ENCODE results near the gene TPSB2.

TPSB2 gene

DNA sequence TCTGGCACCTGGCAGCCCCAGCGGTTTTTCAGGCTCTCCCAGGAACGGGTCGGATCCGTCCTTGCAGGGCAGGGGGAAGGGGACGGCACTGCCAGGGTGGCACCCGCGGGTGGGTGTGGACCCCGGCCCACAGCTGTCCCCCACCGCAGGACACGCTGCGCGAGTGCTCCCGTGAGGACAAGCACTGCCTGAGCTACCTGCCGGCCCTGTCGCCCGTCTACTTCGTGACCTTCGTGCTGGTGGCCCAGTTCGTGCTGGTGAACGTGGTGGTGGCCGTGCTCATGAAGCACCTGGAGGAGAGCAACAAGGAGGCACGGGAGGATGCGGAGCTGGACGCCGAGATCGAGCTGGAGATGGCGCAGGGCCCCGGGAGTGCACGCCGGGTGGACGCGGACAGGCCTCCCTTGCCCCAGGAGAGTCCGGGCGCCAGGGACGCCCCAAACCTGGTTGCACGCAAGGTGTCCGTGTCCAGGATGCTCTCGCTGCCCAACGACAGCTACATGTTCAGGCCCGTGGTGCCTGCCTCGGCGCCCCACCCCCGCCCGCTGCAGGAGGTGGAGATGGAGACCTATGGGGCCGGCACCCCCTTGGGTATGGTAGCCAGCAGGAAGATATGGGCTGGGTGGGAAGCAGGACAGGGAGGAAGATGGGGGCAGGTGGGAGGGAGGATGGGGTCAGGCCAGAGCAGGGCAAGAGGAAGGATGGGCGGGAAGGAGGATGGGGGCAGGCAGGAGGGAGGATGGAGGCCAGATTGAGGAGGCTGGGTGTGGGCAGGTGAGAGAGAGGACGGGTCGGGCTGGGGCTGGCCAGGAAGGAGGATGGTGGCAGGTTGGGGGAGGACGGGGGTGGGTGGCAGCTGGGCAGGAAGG, 11.7 kb downstream of the TPSB2 start:
- no peak for DNase-seq

DNA sequence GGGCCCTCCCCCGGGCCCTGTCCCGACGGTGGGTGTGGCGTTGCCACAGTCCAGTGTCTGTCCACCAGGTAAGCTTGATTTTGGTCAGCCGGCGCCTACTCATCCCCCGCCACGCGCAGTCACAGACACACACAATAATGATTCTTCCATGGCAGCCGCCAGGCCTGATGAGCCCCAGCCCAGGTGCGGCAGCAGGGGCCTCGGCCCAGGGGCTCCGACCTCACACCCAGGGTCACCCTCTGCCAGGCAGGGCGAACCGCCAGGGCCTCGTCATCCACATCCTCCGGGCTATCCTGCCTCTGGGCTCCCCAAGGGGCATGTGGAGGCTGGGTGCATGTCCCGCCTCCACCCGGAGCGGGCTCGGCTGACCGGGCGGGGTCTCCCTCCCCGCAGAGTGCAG, 12.5 kb downstream of the TPSB2 start:
- DNase-seq = no peak

DNA sequence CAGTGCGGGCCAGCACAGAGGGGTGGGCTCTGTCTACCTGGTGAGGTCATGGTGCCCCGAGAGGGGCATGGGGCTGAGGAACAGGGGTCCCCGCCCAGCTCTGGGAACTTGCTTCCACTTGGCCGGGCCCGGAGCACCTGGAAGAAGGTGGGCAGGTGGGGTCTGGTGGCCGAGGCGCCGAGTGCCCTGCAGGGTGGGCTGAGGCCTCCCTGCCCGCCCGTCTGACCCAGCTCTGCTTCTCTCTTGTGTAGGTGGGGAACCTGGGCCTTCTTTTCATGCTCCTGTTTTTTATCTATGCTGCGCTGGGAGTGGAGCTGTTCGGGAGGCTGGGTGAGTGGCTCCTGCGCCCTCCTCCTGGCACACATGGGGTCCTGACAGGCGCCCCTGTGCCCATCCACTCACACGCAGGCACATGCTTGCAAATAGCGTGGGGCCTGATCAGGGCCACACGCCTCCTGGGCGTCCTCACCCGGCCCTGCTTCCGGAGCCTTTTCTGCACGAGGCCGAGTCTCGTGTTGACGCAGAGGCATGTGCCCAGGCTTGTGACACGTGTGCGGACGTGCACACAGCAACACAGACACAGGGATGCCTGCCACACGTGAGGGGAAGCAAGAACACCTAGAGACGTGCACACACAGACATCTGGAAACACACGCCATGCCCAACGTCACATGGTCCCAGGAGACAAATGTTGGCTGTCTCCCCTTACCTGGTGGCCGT, 13.1 kb downstream of the TPSB2 start:
- DNase-seq = no peak

DNA sequence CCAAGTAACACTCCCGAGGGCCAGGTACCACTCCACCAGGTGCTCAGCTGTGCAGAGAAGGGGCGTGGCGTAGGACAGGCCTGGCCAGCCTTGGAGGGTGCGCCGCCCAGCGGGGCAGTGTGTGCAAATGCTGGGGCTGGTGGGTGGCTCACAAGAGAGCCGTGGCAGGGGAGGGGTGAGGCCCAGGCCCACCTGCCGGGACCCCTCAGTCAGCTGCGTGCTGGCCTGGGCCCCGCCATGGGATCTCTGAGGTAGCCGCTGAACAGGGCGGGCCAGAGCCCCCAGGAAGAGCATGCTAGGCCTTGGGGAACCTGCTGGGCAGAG, 13.7 kb downstream of the TPSB2 start:
- DNase-seq = no peak

DNA sequence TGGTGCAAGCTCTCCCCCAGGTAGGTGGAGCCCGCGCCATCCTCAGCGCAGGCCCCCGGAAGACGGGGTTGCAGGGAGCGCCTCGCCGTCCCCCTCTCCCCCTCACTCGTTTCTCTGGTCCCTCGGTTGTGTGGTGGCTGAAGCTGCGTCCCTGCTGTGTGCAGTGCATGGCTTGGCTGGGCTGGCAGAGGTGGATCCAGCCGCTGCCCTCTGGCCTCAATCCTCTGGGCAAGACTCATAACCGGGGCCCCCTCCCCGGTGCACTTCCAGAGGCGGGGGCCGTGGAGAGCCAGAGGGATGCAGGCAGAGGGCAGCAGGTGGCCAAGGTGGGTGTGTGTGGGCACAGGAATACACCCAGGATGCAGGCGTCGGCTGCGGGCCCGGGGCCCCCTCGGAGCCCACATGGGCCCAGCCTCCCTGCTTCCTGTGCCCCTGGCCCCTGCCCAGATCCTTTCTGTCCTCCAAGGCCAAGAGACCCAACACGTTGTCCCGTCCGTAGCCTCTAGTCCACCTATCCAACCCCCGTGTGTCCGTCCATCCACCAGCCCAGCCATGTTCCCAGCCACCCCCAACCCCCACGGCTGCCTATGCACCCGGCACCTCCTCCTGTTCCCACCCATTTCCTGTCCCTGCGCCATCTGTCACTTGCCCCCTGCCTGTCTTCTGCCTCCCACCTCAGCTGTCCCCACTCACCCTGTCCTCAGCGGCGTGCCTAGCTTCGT, 14.2 kb downstream of the TPSB2 start:
- no peak for DNase-seq

DNA sequence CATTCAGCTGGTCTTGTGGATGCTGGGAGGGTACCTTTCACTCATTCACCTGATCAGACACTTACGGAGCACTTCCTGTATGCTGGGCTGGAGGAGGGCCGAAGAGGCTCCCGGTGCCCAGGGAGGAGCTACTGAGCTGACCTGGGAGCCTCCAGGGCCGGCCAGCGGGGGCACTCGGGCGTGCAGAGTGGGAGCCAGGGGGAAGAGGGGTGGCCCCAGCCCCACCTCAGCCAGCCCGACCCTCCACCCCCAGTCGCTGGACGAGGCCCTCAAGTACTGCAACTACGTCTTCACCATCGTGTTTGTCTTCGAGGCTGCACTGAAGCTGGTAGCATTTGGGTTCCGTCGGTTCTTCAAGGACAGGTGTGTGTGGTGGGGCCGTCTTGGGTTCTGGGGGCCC, 15.3 kb downstream of the TPSB2 start:
- no peak for DNase-seq

DNA sequence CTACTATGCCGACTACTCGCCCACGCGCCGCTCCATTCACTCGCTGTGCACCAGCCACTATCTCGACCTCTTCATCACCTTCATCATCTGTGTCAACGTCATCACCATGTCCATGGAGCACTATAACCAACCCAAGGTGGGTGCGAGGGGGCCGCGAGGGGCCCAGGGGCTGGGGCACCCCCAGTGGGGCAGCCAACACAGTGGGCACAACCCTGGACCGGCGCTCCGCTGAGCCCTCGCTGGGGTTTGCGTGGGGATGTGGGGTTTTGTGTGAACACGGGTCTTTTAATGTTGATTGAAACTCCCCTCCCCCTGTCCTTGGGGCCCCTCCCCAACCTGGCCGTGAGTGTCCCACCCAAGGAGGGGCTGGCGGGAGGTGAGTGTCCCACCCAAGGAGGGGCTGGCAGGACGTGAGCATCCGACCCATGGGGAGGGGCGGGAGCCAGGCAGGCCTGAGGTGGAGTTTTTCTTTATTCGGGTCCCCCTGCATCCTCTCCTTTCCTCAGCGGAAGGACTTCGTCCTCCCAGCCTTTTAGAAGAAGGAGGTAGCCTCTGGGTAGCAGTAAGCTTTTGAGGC, 16.1 kb downstream of the TPSB2 start:
- no peak for DNase-seq

DNA sequence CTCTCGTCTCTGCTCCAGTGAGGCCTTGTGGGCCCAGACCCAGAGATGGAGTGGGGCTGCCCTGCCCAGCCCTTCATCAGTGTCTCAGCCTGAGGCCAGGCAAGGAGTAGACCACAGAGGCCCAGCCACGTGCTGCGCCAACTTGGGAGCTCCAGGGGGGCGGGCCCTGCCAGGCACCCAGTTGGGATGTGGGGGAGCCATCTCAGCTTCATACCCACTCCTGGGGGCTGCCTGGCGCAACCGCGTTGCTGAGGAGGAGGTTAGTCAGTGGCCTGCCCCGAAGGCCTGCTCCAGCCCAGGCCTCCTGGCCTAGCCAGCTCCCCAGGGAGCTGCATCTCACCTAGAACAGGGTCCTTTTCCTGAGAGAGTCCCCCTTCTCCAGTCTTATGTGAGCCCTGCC, 16.8 kb downstream of the TPSB2 start:
- DNase-seq = no peak

DNA sequence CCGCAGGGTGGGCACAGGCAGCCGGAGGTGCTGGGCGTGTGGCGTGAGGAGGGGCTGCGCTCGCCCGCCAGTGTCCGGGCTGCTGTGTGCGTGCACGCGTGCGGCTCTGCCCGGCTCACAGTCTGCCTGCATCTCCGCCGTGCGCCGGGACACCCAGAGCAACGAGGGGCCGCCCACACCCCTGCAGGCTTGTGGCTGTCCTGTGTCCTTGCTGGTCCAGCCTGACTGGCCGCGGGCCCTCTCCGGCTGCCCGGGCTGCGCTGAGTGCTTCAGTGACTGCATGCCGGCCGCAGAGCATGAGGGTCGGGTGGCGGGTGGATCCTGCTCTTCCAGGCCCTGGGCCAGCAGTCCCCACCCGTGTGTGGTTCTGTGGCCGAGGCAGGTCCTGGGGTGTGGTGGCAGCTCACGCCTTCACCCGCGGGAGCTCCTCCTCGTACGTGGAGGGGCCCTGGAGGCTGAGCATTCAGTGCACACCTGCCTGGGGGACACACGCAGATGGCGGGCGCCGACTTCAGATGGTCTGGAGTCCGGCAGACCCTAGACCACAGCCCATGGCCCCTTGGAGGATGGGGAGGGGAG, 17.3 kb downstream of the TPSB2 start:
- DNase-seq = no peak

DNA sequence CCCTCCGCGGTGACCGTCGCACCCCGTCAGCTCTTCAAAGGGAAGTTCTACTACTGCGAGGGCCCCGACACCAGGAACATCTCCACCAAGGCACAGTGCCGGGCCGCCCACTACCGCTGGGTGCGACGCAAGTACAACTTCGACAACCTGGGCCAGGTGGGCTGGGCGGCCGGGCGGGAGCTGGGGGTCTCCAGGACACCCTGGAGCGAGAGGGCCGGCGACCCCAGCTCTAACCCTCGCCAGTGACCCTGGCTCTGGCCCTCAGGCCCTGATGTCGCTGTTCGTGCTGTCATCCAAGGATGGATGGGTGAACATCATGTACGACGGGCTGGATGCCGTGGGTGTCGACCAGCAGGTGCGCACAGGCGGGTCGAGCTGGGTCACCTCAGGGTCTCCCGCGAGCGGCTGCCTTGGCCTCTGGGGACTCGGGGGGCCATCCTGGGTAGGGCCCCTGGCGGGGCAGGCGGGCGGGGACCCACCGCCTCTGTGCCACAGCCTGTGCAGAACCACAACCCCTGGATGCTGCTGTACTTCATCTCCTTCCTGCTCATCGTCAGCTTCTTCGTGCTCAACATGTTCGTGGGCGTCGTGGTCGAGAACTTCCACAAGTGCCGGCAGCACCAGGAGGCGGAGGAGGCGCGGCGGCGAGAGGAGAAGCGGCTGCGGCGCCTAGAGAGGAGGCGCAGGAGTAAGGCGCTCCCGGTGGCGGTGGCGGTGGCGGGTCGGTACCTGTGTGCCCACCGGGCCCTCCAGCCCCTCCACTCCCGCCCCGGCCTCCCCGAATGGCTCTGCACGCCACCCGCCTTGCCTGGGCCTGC, 18.3 kb downstream of the TPSB2 start:
- DNase-seq = no peak

DNA sequence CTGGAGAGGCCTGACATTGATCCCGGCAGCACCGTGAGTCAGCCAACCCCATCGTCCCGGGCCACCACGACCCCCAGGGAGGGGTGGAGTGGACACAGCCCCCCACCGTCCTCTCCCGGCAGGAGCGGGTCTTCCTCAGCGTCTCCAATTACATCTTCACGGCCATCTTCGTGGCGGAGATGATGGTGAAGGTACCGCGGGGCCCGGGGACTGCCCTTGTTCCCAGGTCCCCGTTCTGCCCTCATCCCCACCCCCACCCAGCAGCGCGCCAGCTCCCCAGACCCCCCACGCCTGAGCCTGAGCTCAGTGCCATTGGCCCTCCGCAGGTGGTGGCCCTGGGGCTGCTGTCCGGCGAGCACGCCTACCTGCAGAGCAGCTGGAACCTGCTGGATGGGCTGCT, 19.5 kb downstream of the TPSB2 start:
- DNase-seq = no peak

DNA sequence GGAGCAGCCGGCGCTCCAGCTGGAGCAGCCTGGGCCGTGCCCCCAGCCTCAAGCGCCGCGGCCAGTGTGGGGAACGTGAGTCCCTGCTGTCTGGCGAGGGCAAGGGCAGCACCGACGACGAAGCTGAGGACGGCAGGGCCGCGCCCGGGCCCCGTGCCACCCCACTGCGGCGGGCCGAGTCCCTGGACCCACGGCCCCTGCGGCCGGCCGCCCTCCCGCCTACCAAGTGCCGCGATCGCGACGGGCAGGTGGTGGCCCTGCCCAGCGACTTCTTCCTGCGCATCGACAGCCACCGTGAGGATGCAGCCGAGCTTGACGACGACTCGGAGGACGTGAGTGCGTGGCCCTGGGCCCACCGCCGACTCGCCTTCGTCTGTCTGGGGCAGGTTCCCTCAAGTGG, 20.9 kb downstream of the TPSB2 start:
- no peak for DNase-seq

DNA sequence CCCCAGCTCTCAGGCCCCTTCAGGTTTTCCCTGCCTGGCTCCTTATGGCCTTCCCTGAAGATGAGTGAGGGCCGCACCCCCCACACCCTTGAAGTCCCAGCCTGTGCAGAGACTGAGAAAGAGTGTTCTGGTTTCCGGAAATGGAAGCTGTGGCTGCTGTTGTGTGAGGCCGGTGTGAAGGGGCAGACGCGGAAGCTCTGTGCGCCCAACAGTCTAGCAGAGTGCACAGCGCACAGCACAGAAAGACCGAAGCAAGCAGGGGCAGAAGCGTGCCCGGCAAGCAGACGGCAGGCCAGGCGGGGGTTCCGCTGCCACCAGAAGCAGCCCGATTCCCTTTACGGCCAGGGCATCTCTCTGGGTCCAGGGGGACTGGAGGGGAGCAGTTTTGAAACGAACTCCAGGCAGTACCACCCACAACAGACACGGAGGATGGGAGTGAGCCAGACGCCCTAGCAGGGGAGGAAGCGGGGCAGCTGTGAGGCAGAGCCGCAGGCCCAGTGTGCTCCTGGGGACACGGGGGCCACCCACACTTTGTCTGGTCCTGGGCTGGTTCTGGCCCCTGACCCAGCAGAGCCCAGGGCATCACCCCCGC, 21.6 kb downstream of the TPSB2 start:
- no peak for DNase-seq

DNA sequence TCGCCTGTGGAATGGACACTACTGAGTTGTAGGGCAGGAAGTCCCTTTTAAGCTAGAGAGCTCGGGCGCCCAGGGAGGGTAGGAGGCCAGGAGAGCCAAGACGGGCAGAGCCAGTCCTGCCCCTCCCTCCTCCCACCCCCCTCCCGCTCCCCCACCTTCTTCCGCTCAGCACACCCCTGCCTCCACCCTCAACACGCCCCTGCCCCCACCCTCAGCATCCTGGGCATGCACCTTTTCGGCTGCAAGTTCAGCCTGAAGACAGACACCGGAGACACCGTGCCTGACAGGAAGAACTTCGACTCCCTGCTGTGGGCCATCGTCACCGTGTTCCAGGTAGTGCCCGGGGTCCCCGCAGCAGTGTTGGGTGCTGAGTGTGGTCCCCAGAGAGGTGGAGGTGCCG, 23.2 kb downstream of the TPSB2 start:
- no peak for DNase-seq

DNA sequence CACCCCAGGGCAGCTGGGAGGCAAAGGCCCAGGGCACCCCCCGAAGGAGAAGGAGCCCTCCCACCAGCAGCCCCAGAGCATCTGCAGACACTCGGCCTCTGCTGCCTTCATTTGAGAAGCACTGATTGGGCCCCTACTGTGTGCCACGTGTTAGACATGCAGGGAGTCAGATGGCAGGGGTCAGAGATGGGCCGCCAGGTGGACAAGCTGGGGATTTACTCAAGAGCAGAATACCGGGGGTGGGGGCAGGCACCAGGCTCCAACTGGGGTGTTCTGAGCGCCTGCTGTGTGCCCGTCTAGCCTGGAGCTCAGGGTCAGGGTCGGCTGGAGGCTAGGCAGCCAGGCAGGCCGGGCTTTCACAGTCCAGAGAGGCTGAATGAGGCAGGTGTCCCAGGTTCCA, 23.7 kb downstream of the TPSB2 start:
- no peak for DNase-seq

DNA sequence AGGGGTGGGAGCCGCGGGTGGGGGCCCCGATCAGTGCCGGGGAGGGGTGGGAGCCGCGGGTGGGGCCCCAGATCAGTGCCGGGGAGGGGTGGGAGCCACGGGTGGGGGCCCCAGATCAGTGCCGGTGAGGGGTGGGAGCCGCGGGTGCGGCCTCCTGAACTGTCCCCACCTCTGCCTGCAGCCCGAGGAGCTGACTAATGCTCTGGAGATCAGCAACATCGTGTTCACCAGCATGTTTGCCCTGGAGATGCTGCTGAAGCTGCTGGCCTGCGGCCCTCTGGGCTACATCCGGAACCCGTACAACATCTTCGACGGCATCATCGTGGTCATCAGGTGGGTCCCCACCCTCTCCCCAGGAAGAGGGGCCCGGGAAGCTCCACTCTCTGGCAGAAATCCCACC, 25.1 kb downstream of the TPSB2 start:
- no peak for DNase-seq

DNA sequence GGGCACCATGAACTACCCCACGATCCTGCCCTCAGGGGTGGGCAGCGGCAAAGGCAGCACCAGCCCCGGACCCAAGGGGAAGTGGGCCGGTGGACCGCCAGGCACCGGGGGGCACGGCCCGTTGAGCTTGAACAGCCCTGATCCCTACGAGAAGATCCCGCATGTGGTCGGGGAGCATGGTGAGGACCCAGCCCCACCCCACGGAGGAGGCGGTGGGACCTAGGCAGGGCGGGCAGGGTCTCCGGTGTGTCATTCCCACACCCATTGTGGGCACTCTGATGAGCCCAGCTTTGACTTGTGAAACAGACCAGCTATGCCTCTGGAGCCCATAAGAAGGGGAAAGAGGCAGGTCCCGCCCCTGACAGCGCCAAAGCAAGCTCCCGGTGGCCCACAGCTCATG, 27.7 kb downstream of the TPSB2 start:
- no peak for DNase-seq

DNA sequence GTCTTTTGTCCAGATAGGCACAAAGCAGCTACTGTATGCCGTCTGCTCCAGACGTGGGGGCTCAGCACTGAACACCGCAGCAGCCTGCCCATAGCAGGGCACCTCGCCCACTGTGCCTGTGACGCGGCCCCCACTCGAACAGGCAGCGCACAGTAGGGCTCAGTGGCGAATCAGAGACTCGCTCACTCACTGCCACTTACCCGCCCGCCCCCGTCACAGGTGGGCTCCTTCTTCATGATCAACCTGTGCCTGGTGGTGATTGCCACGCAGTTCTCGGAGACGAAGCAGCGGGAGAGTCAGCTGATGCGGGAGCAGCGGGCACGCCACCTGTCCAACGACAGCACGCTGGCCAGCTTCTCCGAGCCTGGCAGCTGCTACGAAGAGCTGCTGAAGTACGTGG, 28.5 kb downstream of the TPSB2 start:
- DNase-seq = no peak

DNA sequence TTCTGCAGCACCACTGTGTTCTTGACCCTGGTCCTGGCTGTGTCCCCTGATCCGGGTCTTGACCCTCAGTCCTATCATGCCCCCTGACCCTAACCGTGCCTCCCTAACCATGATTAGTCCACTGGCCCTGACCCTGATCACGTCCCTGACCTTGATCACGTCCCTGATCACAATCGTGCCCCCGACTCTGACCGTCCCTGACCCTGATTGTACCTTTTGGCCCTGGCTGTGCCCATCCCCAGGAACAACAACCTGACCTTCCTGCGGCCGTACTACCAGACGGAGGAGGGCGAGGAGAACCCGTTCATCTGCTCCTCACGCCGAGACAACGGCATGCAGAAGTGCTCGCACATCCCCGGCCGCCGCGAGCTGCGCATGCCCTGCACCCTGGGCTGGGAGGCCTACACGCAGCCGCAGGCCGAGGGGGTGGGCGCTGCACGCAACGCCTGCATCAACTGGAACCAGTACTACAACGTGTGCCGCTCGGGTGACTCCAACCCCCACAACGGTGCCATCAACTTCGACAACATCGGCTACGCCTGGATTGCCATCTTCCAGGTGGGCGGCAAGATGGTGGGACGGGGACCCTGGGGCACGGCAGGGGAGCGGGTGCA, 29.9 kb downstream of the TPSB2 start:
- no peak for DNase-seq

DNA sequence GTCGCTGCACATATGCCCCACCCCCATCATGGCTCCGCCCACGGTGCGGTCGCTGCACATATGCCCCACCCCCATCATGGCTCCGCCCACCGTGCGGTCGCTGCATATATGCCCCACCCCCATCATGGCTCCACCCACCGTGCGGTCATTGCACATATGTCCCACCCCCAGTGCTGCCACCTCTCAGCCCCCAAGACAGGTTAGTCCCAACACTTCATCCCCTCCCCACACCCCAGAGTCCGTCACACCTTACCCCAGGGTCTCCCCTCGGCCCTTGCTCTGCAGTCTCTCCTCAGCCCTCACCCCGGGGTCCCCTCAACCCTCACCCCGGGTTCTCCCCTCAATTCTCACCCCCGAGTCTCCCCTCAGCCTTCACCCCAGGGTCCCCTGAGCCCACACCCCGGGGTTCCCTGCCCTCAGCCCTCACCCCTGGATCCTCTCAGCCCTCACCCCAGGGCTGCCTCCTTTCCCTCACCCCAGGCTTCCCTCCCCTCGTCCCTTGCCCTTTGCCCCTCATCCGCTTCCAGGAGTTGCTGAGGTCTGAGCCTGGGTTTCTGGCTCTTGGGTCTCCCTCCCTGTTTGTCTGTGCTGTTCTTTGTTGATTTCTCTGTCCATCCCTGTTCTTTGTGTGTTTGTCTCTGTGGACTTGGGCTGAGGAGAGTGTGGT, 30.5 kb downstream of the TPSB2 start:
- no peak for DNase-seq
